ENCODE measurements around the gene DGKB.

DGKB gene

DNA sequence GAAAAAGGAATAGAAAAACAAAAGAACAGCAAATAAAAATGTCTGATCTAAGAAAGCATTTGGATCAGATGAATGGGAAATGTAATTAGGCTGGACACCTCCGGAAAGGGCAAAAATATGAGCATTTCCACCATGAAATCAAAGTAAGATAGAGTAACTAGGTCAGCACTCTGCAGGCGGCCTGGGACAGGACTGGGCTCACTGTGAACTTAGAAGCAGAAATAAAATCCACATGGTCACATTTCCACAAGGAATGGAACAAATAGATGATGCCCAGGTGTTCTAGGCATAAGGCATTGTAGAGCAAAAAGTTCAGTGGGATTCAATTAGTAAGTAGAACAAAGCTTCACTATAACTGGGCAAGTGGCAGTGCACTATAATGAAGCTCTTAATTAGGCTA, 703.2 kb downstream of the DGKB start:
- peak in 1 of 14 donors; percentile 59 for DNase-seq

DNA sequence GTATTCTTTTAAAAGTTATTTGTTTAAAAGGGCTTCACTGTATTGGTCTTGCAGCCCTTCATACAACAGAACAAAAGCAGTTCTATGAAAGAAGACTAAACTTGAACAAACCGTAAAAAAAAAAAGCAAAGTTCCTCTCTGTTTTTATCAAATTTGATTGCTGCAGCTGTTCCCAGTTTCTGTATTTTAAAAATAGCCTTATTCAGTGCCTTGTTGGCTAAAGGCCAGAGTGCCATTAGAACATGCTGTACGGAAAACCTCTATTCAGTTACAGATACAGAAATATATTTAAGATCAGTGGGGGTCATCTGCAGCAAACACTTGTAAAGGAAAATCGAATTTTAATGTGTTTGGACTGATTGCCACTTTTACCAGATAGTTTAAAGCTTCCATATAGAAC, 705.3 kb downstream of the DGKB start:
- peak in 1 of 14 donors; percentile 11 for DNase-seq

DNA sequence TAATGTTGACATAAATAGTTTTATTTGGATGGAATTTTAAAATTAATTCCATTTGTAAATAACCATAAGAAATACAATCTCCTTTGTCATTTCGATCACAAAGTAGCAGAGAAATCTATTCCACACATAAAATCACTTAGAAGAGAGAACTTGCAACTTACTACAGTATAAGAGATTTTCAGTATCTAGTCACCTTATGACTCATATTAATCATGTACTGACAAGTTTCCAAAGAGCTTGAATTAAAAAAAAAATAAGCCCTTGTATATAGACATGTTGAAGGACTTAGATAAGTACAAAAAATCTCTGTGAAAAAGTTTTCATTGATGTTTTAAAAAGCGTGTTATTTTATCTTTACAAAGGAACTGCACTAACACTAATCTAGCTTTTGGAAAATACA, 706.0 kb downstream of the DGKB start:
- no peak for DNase-seq

DNA sequence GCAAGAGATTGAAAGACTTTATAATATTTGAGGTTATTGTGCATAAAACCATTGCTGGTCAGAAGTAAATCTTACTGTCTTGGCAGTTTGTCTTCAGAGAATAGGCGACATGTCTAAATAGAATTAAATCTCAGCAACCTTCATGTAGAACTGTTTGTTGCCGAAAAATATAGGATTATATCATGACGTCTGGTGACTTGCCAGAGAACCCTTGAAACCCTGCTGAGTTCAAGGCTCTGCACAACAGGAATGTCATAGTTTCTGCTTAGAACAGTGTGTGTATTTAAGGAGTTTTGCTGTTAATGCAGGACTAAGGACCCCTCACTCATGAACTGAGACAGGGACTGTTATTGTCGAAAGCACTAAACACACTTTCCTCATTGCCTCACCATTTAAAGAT, 706.7 kb downstream of the DGKB start:
- DNase-seq, result peak in 1 of 14 donors; percentile 16

DNA sequence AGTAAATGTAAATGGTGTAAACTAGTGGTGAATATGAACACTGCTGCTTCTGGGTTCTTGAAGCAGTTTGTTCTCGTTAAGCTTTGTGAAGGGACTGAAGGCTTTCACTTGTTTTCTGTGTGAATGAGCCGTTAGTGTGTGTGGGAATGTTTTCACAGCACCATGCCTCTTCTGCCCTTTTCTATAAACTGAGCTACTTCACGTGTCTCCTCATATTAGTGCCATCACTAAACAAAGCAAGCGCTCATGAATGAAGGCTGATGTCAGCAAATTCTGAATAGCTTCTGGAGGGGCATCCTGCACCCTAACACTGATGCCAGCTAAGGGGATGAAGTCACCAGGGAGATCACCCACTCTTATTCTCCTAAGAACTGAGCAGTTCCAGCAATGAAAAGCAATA, 707.5 kb downstream of the DGKB start:
- DNase-seq, result peak in 2 of 14 donors; percentile 1 to 37

DNA sequence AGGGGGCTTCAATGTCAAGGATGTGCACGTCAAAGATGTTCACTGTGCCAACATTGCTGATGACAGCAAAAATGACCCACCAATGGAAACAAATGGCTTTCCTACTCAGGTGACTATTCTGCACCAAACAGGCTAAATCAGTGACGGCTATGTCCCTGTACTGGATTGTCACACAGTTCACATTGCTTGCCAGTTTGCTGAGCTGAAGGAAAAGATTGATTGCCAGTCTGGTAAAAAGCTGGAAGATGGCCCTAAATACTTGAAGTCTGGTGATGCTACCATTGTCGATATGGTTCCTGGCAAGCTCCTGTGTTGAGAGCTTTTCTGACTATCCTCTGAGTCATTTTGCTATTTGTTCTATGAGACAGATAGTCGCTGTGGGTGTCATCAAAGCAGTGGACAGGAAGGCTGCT, 710.9 kb downstream of the DGKB start:
- DNase-seq, result no peak

DNA sequence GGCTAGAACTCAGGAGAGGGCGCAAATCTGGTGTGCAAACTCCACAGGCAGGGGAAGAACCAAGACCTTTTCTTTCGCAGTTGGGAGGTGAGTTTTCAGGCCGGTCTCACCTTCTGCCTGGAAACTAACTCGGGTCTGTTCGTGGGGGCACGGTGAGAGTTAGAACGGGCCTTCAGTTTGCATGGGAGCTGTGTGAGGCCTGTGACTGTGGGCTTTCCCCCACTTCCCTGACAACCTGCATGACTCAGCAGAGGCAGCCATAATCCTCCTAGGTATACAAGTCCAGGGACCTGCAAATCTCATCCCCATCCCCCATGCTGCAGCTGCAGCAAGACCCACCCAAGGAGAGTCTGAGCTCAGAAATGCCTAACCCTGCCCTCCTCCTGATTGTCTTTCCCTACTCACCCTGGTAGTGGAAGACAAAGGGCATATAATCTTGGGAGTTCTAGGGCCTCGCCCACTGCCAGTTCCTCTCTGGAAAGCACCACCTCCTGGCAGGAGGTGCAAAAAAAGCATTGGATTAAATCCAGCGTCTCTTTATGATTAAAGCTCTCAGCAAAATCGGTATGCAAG, 718.2 kb downstream of the DGKB start:
- DNase-seq, result no peak

DNA sequence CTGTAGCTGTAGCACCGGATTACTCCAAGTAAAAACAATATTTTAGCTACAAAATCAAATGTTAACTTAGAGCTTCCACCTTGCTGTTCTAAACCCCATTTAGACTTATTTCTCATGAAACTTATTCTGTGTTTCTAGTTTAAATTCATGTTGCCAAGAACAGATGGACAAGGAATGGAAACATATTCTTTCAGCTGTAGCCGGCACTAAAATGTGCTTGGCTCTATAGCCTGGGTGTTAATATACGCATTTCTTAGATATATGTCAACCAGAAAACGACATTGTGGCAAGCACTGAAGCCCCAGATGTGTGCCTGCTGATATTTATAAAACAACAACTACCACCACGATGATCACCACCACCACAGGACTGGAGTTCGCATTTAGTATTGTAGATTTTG, 722.8 kb downstream of the DGKB start:
- no peak for DNase-seq

DNA sequence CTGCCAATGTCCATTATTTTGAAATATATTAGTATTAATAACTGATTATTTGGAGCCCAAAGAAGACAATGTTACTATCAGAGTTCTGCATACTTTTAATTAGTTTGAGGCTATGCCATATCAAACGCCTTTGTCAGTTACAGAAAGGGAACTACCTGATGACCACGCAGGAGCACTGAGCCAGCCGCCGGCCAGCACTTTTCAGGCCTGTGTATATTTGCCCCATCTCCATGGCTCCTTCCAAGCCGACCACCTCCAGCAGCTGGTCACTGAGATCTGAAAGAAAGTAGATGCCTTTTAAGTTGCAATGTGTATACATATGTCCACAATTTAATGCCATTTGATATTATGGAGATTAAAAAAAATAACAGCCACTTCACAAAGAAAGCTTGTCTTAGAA, 724.7 kb downstream of the DGKB start:
- no peak for DNase-seq

DNA sequence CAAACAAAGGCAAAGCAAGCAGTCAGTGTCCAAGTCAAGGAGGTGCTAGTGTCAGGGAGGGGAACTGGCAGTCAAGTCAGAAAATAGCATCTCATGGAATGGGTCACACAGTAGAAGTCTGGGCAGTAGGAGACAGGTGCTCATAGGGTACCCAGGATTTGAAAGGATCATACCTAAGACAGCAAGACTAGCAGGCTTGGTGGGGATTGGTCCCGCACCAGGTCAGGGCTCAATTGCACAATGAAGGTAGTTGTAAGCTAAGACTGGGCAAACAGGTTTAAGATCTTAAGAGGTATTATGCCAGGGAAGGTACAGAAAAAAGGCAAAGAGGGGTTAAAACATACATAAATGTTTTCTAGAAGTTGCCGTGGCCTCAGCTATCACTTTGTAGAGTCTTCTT, 731.7 kb downstream of the DGKB start:
- no peak for DNase-seq

DNA sequence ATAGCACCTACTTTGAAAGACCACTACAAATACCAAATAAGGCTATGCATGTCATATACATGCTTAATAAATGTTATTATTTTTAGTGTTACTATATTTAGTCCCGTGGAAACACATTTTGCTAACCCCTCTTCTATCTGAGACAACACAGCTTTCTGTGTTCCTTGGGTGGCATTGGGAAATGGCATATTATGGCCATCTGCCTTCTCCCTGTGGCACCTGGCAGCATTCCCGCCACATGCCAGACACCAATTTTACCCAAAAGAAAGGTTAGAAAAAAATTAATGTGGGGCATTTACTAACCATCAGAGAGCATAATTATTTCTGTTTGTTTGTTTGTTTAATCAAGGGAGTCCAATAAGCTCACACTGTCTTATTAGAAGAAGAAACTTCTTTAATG, 744.4 kb downstream of the DGKB start:
- peak in 2 of 14 donors; percentile 1 to 90 for DNase-seq

DNA sequence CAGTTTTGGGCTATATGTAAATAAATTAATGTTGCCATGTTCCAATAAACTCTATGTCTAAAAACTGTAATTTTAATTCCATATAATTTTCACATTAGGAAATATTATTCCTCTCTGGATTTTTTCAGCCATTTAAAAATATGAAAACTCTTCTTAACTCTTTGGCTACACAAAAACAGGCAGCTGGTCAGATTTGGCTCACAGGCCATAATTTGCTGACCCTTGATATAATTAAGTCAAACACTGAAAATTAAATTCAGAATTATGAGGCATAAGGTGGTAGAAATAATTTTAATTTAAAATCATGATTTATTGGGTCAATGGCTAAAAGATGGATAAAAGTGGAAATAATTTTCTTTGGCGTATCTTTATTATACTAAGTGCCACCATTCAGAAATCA, 746.1 kb downstream of the DGKB start:
- DNase-seq, result peak in 1 of 14 donors; percentile 63

DNA sequence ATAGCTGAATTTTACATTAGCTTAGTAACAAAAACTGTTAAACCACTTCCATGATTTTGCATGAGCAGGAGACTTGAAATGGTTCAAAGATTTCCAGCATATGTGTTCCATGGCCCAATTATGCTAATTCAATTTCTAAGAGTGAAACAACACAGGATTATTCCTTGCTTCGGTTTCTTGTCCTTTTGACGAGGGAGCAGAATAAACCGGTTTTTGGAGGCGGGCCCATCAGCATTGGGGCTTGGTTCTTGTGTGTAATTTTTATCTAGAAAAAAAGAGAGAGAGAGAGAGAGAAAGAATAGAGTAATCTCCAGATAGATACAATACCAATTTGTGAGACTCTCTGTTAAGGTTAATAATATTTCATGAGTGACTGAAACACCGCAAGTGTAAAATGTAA, 753.6 kb downstream of the DGKB start:
- DNase-seq, result no peak

DNA sequence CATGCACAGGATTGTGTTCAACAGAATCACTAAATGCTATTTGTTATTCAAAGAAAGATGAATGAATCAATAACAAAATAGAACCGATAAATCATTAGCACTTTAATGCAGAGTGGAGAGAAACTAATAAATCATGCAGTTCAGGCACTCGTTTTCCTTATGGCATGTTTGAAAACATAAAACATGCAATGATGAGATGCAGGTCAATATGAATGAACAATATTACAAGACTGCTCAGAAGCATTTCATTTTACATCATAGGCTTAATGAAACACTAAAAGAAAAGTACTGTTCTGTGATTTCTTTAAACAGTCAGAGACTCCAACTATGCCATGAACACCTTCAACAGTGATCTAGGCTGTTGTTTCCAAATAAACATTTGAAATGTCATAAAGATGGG, 755.0 kb downstream of the DGKB start:
- no peak for DNase-seq

DNA sequence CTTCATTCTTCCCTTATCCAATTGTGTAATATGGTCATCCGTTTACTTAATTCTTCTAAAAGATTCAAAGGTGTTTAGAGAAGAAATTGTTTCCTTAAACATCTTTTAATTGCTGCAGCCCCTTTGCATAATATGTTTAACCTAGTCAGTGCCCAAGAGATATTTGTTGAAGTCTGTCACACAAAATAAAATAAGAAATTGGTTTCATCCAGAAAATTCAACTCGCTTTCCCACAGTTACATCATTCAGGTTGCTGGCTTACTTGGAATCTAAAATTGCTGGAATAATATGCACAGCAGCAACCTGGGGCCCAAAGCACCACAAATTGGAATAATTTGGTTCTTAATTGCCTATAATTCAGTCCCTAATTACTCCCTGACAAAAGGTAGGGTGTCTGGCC, 758.0 kb downstream of the DGKB start:
- no peak for DNase-seq

DNA sequence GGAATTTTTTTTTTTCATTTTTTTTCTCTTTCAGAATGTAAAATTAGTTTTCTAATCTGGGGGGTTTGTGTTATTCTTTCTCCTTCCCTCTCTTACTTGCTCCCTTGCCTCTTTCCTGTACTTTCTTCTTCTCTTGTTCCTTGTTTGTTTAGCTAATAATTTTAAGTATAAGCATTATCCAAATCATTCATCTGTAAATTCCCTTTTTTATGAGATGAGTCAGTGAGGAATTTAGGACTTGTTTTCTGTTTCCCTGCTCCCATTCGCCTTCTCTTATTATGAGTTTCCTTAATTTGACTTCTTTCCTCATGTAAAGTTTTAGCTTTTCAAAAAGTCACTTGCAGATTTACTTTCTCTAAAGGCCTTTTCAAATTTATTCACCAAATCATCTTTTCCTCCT, 758.4 kb downstream of the DGKB start:
- no peak for DNase-seq

DNA sequence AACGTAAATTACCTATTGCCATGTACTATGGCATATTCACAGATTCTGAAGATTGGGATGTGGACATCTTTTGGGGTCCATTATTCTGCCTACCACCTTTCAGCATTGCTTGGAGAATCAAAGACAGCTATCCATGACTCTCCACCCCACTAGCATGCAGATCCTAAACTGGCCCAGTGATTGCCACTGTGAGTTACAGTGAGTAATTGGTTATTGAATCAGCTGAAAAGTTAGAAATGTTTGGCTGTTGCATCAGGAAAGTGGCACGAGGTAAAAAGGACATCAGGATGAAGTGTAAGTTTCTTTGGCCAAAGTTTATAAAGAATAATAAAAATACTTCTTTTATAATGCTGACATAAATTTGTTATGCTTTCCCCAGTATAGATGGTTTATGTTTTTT, 764.9 kb downstream of the DGKB start:
- no peak for DNase-seq

DNA sequence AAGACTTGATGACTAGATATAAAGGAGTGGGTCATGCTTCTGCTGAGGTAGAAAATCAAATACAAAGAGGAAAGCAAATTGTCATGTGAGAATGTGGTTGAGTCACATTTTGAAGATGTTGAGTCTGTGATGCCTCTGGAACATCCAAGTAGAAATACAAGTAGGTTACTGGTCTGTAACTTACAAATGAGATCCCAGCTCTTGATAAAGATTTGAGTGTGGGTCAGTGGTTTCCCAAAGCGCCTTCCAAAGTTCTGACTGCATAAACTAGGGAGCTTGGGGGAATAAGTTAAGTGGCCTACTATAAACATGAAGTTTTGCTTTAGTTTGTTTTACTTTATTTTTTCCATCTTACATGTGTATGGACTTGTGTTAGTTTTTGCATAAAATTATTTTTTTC, 768.8 kb downstream of the DGKB start:
- DNase-seq, result no peak

DNA sequence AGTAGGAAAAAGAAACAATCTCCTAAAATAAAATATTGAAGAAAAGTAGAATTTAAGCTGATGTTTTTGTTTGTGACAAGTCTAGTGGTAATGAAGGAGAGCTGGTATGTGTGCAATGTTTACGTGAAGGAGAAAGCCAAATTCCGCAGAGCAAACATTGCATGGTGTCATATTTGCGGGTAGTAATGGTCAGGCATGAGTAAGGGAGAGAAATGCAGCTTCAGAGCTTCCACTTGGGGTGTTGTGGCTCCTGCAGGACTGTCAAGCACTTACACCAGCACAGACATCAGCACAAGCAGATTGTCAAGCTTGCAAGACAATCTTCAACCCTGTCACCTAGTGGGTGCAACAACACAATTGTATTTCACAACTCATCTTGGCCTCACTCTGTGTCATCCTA, 776.6 kb downstream of the DGKB start:
- DNase-seq, result no peak

DNA sequence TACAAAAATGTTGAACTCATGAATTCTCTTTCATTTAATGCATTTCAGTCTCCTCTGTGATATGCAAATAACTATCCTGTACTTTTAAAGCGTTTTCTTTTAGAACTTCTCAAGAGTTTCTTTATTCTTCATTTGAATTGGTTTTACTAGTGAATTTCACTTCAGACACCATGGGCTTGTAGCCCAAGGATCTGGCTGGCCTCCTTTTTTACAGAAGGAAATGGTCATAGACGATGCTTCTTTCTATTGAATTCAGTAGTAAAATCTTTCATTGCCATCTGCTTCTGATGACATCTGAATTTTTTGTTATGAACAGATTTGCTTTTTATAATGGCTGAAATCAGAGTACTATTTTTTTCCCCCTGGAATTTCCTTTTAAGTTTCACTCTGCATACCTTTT, 777.8 kb downstream of the DGKB start:
- no peak for DNase-seq

DNA sequence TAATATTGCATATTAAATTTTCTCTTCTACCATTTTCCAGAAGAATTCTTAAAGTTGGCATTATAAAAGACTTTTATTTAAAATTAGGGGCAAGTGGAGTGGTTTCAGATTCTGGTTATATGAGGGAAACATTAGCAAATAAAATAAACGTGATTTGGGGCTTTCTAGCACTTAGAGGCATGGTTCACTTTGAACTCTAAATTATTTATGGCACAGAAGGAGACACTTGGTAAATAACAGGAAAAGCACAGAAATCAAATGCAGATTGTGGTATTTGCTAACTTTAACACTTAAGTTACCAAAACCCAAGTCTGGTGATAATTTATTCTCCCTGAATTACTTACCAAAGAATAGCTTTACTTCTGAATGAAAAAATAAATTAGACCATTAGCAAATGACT, 778.6 kb downstream of the DGKB start:
- no peak for DNase-seq

DNA sequence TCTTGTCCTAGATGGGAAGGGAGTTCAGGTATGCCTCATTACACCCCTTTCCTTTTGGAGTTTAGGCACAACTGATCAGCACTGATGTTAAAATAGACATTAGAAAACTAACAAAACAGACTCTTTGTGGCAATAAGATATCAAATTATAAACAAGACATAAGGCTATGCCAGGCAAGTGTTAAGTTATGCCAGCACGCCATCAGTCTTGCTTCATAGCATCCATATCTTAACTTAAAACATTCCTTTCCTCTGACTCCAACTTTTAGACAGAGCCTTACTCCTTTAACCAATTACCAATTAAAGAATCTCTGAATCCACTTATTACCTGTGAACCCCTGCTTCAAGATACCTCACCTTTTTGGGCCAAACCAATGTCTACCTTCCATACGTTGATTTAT, 786.9 kb downstream of the DGKB start:
- DNase-seq, result no peak

DNA sequence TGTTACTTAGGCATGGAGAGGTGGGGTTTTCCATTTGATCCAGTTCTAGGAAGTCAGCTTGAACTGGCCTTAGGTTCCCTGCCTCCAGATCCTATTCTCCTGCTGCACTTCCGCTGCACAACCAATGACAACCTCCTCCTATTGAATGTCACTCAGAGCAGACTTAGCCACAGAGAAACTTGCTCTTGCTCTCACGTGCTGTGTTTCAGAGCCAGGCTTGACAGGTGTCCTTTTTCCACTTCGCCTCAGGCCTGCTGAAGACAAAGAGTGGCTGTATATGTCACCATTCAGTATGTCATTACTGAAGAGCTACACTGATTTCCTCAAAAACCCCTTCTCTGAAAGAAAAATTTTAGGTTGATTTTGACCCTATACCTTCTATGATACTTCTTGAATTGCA, 797.7 kb downstream of the DGKB start:
- no peak for DNase-seq

DNA sequence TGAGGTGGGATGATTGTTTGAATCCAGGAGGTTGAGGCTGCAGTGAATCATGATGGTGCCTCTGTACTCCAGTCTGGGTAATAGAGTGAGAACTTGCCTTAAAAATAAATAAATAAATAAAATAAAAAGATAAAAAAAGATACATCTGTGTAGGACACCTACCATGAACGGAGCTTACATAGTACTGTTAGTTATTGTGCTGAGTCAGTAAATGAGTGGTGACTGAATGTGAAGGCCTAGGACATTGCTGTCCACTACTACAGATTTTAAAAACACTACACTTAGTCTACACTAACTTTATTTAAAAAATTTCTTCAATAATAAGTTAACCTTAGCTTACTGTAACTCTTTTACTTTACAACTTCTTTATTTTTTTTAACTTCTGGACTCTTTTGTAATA, 806.4 kb downstream of the DGKB start:
- DNase-seq, result no peak

DNA sequence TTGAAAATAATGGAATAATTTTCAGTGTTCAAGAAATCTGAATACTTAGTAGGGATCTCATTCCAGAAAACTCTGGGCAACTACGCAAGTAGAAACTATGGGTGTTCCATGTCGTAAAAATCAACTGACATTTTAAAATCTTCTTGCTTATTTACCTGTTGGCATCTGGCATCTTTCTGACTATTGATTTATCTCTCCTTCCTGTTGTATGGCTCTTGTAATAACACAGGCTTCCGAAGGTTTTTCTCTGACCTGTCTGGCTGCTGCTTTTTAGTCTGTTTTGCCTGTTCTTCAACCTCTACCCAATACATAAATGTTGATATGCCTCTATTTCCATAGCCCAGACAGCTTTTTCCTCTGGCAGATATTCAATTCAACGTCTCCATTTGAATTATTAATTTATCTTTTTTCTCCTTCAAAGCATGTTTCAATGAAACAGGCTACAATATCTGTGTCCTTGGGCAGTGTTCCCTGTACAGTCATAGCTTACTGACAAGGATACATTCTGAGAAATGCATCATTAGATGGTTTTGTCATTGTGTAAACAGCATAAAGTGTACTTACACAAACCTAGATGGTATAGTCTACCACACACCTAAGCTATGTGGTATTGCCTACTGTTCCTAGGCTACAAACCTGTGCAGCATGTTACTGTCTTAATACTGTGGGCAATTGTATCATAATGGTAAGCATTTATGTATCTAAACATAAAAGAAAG, 807.2 kb downstream of the DGKB start:
- DNase-seq, result no peak

Measured in C1 segment of cervical spinal cord (tissue), 14 donors.